HUES64 (cell line): ENCODE data around the gene DEFB123.

ENCODE experiments used
- H3K27ac ChIP-seq: 2 replicates; pipeline ENCODE4 v1.7.0; 2013; ENCODE audit warnings: low read depth, low read length, inconsistent platforms
- H3K27me3 ChIP-seq: 2 replicates; pipeline ENCODE4 v1.6.1; 2013; ENCODE audit warnings: mild to moderate bottlenecking, low read length; ENCODE audit not compliant: insufficient read depth
- H3K36me3 ChIP-seq: 2 replicates; pipeline ENCODE4 v1.6.1; 2013; ENCODE audit warnings: mild to moderate bottlenecking, low read length; ENCODE audit not compliant: insufficient read depth
- H3K4me1 ChIP-seq: 2 replicates; pipeline ENCODE4 v1.6.1; 2013; ENCODE audit warnings: mild to moderate bottlenecking, low read length, moderate library complexity; ENCODE audit not compliant: insufficient read depth
- H3K4me3 ChIP-seq: 2 replicates; pipeline ENCODE4 v1.5.1; 2013; ENCODE audit warnings: mild to moderate bottlenecking, low read length, moderate library complexity
- H3K9ac ChIP-seq: 2 replicates; pipeline ENCODE4 v1.6.1; 2013; ENCODE audit warnings: mild to moderate bottlenecking, low read depth, low read length
- H3K9me3 ChIP-seq: 2 replicates; pipeline ENCODE4 v1.6.1; 2013; ENCODE audit warnings: low read depth, low read length; ENCODE audit not compliant: insufficient read depth
- WGBS: fragments of 150-250, 120-280 bp; methylation state at CpG from one replicate; pipeline ENCODE4 v1.1.7; 2013; ENCODE audit warnings: missing lambda C conversion rate; 5-methylcytosine and 5-hydroxymethylcytosine counted together

The DEFB123 gene

GRCh38 chr20:31496761-31497295, 56.4 kb downstream of the DEFB123 start:
- Histone ChIP-seq H3K27ac (no peak overlapping the region), H3K27me3 (no peaks in the 10 kb centered on the region), H3K9me3 (peaks cover 67% of the 10 kb centered on the region), H3K4me1 (no peaks in the 10 kb centered on the region), H3K36me3 (no peaks in the 10 kb centered on the region), H3K9ac (no peak overlapping the region), H3K4me3 (no peak overlapping the region)
- WGBS: 82% methylated on average over 15 of the region's 15 CpGs

DNA sequence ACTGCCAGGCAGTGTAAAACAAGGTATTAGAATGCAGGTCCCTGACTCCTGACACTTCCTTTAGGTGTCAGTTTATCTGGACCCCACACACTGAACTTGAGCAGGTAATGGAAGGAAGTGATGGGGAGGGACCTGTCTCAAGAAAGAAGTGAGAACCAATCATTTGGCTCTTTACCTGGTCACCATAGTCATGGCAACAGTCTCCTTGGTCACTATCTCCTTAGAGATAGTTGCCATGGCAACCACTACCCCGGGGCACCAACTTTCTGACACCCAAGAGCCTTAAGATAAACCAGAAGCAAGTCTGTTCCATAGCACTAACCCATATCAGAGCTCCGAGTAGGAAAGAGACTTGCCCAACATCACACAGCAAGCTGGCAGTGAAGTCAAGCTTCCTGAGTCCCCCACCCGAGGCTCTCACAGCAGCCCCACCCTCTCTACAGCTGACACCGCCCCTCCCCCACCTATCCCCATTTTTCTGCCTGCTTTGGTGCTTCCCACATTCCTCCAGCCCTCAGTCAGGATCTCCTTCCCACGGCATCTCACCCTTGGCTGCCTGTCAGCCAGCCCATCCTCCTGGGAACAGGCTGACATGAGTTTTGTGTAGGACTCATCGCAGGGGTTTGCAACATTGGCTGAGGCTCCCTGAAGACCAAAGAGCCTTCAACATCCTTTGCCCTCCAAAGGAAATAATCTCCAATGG, 57.6 kb downstream of the DEFB123 start:
- H3K27ac ChIP-seq: no peak overlapping the region
- 57% methylated on average over 6 of the region's 6 CpGs for WGBS
- no peak overlapping the region for H3K9ac ChIP-seq
- no peaks in the 10 kb centered on the region for H3K27me3 ChIP-seq
- no peaks in the 10 kb centered on the region for H3K36me3 ChIP-seq
- H3K4me3 ChIP-seq: no peak overlapping the region
- H3K4me1 ChIP-seq: no peaks in the 10 kb centered on the region
- peaks cover 65% of the 10 kb centered on the region for H3K9me3 ChIP-seq
